Measurements from ENCODE around the gene ADD2. TPM values are rescaled to one million over a fixed set of nuclear protein-coding genes. Genes with fewer than 3 reads are reported as not detected.

The ADD2 gene
- total RNA-seq, 1 donor from 2014 or later, result 1.4 TPM

- no peak for ATAC-seq
- intact Hi-C loops (cut with DNase I), result no loop called here
Observed at GRCh38 chr2:70690846-70691245, 77.2 kb downstream of the ADD2 start.

GRCh38 chr2:70688427-70688826 is 79.6 kb downstream of the ADD2 start:
- H3K27me3 ChIP-seq, result no peaks in the 10 kb centered on the region
- intact Hi-C loops (cut with DNase I), result no loop called here
- H3K36me3 ChIP-seq, result no peaks in the 10 kb centered on the region
- no peaks in the 10 kb centered on the region for H3K9me3 ChIP-seq
- H3K4me1 ChIP-seq, result no peaks in the 10 kb centered on the region
- TF ChIP-seq CTCF (IDR thresholded peaks at IDR 0.05), result no peak
- DNase-seq (peak; percentile 9), ATAC-seq (no peak)
- H3K4me3 ChIP-seq, result no peak overlapping the region
- no peak overlapping the region for H3K27ac ChIP-seq

More at GRCh38 chr2:70690846-70691245, 77.2 kb downstream of the ADD2 start:
- no peaks in the 10 kb centered on the region for H3K27me3 ChIP-seq
- TF ChIP-seq CTCF (IDR thresholded peaks at IDR 0.05), result no peak
- no peak overlapping the region for H3K27ac ChIP-seq
- H3K36me3 ChIP-seq, result no peaks in the 10 kb centered on the region
- DNase-seq, result peak; percentile 22
- no peaks in the 10 kb centered on the region for H3K9me3 ChIP-seq
- H3K4me3 ChIP-seq, result no peak overlapping the region
- H3K4me1 ChIP-seq, result no peaks in the 10 kb centered on the region

GRCh38 chr2:70687461-70687795 is 80.6 kb downstream of the ADD2 start:
- no peak overlapping the region for H3K27ac ChIP-seq
- H3K27me3 ChIP-seq, result no peaks in the 10 kb centered on the region
- no peak for ATAC-seq
- H3K4me1 ChIP-seq, result no peaks in the 10 kb centered on the region
- DNase-seq, result no peak
- no peak overlapping the region for H3K4me3 ChIP-seq
- no peak for TF ChIP-seq CTCF (IDR thresholded peaks at IDR 0.05)
- no peaks in the 10 kb centered on the region for H3K36me3 ChIP-seq
- intact Hi-C loops (cut with DNase I), result no loop called here
- no peaks in the 10 kb centered on the region for H3K9me3 ChIP-seq

- H3K9me3 ChIP-seq, result no peaks in the 10 kb centered on the region
- H3K27me3 ChIP-seq, result no peaks in the 10 kb centered on the region
- no peaks in the 10 kb centered on the region for H3K4me1 ChIP-seq
- H3K36me3 ChIP-seq, result no peaks in the 10 kb centered on the region
- intact Hi-C loops (cut with DNase I), result no loop called here
- ATAC-seq (peak; percentile 68), DNase-seq (peak; percentile 58)
- TF ChIP-seq CTCF (IDR thresholded peaks at IDR 0.05), result peak; percentile 7
- H3K27ac ChIP-seq, result no peak overlapping the region
- no peak overlapping the region for H3K4me3 ChIP-seq
Observed at GRCh38 chr2:70686577-70687460, 81.2 kb downstream of the ADD2 start.

GRCh38 chr2:70685771-70686171 is 82.2 kb downstream of the ADD2 start:
- H3K4me1 ChIP-seq, result no peaks in the 10 kb centered on the region
- ATAC-seq, result no peak
- H3K36me3 ChIP-seq, result no peaks in the 10 kb centered on the region
- DNase-seq, result peak; percentile 46
- TF ChIP-seq CTCF (IDR thresholded peaks at IDR 0.05), result no peak
- H3K27me3 ChIP-seq, result no peaks in the 10 kb centered on the region
- no peak overlapping the region for H3K4me3 ChIP-seq
- no peaks in the 10 kb centered on the region for H3K9me3 ChIP-seq
- intact Hi-C loops (cut with DNase I), result no loop called here
- no peak overlapping the region for H3K27ac ChIP-seq
